HEK293 (cell line): ENCODE measurements around the gene OBSCN.
"Not testable (repeated sequence)": the region's sequence is repeated elsewhere in the genome, so short reads cannot be mapped to it uniquely, and the experiment has no call there.

Experiments used
- CTCF ChIA-PET: fragments of 350-600 bp; formaldehyde crosslinking; extraction: SDS; loops from one replicate; lab custom pipeline; 2021; ENCODE audit warnings: antibody characterized with exemption; lab: Yijun Ruan, JAX
- POLR2A ChIA-PET: fragments of 300-600 bp; formaldehyde crosslinking; extraction: SDS; loops from one replicate; lab custom pipeline; 2020; ENCODE audit warnings: antibody characterized with exemption, inconsistent platforms; lab: Yijun Ruan, JAX
- H3K27ac ChIP-seq: fragments of 200-500 bp; sonication (Bioruptor generic); 2 replicates; pipeline ENCODE4 v1.5.1; 2014; ENCODE audit warnings: low read depth, low read length, control low read depth, inconsistent platforms; ENCODE audit errors: extremely low read depth
- H3K36me3 ChIP-seq, 2 experiments: fragments of 200-500 bp in 1 of 2; sonication (Bioruptor generic) in 1 of 2; 1 replicate in 1 of 2; 2 replicates in 1 of 2; pipeline ENCODE4 v1.5.1; 2014 to 2017; ENCODE audit warnings: inconsistent platforms in 2 of 2, low read length in 2 of 2; ENCODE audit not compliant: control insufficient read depth in 2 of 2, insufficient read depth in 1 of 2
- H3K4me1 ChIP-seq: fragments of 200-500 bp; sonication (Bioruptor generic); 2 replicates; pipeline ENCODE4 v1.5.1; 2014; ENCODE audit warnings: mild to moderate bottlenecking, low read length, inconsistent platforms; ENCODE audit not compliant: control insufficient read depth, insufficient read depth
- H3K4me3 ChIP-seq: 2 replicates; pipeline ENCODE4 v1.5.1; 2011; ENCODE audit warnings: low read depth, mild to moderate bottlenecking, control low read depth, low read length, moderate library complexity
- H3K9me3 ChIP-seq: fragments of 200-500 bp; sonication (Bioruptor generic); 2 replicates; pipeline ENCODE4 v1.5.1; 2014; ENCODE audit warnings: low read depth, low read length, inconsistent platforms; ENCODE audit not compliant: control insufficient read depth, insufficient read depth
- EGR2 ChIP-seq: fragments of 450-650 bp; formaldehyde crosslinking; IDR thresholded peaks from 2 replicates; pipeline ENCODE4 v1.5.1; 2016; ENCODE audit warnings: low read depth, missing biosample characterization, missing genetic modification characterization
- HOXA7 ChIP-seq: sonication (generic); formaldehyde crosslinking; IDR thresholded peaks from 2 replicates; pipeline ENCODE4 v1.8.1; 2022; ENCODE audit warnings: missing genetic modification reagents, borderline replicate concordance
- KLF1 ChIP-seq: fragments of 450-650 bp; formaldehyde crosslinking; IDR thresholded peaks from 2 replicates; pipeline ENCODE4 v1.5.1; 2016; ENCODE audit warnings: missing biosample characterization, missing genetic modification characterization
- PATZ1 ChIP-seq: fragments of 450-650 bp; formaldehyde crosslinking; IDR thresholded peaks from 2 replicates; pipeline ENCODE4 v1.5.1; 2016; ENCODE audit warnings: missing biosample characterization, missing genetic modification characterization
- PRDM2 ChIP-seq: fragments of 450-650 bp; formaldehyde crosslinking; IDR thresholded peaks from 2 replicates; pipeline ENCODE4 v1.5.1; 2016; ENCODE audit warnings: missing biosample characterization, missing genetic modification characterization, borderline replicate concordance
- ZBTB1 ChIP-seq: fragments of 450-650 bp; formaldehyde crosslinking; IDR thresholded peaks from 2 replicates; pipeline ENCODE4 v1.5.1; 2016; ENCODE audit warnings: missing biosample characterization, missing genetic modification characterization
- ZBTB17 ChIP-seq: fragments of 450-650 bp; formaldehyde crosslinking; IDR thresholded peaks from 2 replicates; pipeline ENCODE4 v1.5.1; 2016; ENCODE audit warnings: missing biosample characterization, missing genetic modification characterization
- ZBTB48 ChIP-seq: fragments of 450-650 bp; formaldehyde crosslinking; IDR thresholded peaks from 2 replicates; pipeline ENCODE4 v1.5.1; 2016; ENCODE audit warnings: missing biosample characterization, missing genetic modification characterization
- ZFP3 ChIP-seq: fragments of 450-650 bp; formaldehyde crosslinking; IDR thresholded peaks from 2 replicates; pipeline ENCODE4 v1.5.1; 2016; ENCODE audit warnings: low read depth, missing biosample characterization, missing genetic modification characterization
- ZFP69B ChIP-seq: fragments of 450-650 bp; formaldehyde crosslinking; IDR thresholded peaks from 2 replicates; pipeline ENCODE4 v1.5.1; 2016; ENCODE audit warnings: missing biosample characterization, missing genetic modification characterization
- ZNF221 ChIP-seq: fragments of 450-650 bp; formaldehyde crosslinking; IDR thresholded peaks from 2 replicates; pipeline ENCODE4 v1.5.1; 2017; ENCODE audit warnings: missing biosample characterization, missing genetic modification characterization, borderline replicate concordance
- ZNF341 ChIP-seq: fragments of 450-650 bp; formaldehyde crosslinking; IDR thresholded peaks from 2 replicates; pipeline ENCODE4; 2016; ENCODE audit warnings: low read depth, missing biosample characterization, missing genetic modification characterization
- ZNF404 ChIP-seq: fragments of 450-650 bp; formaldehyde crosslinking; IDR thresholded peaks from 2 replicates; pipeline ENCODE4 v1.5.1; 2017; ENCODE audit warnings: missing biosample characterization, missing genetic modification characterization
- ZNF530 ChIP-seq: fragments of 450-650 bp; formaldehyde crosslinking; IDR thresholded peaks from 2 replicates; pipeline ENCODE4 v1.5.1; 2016; ENCODE audit warnings: low read depth, missing biosample characterization, missing genetic modification characterization
- ZNF560 ChIP-seq: fragments of 450-650 bp; formaldehyde crosslinking; IDR thresholded peaks from 2 replicates; pipeline ENCODE4 v1.5.1; 2017; ENCODE audit warnings: missing biosample characterization, missing genetic modification characterization, borderline replicate concordance
- ZNF596 ChIP-seq: fragments of 450-650 bp; IDR thresholded peaks from 2 replicates; pipeline ENCODE4 v1.5.0; 2018; ENCODE audit warnings: missing biosample characterization, mild to moderate bottlenecking, missing genetic modification characterization, moderate library complexity
- ZNF600 ChIP-seq: fragments of 450-650 bp; formaldehyde crosslinking; IDR thresholded peaks from 2 replicates; pipeline ENCODE4 v1.5.1; 2016; ENCODE audit warnings: missing biosample characterization, missing genetic modification characterization
- ZNF610 ChIP-seq: fragments of 450-650 bp; formaldehyde crosslinking; IDR thresholded peaks from 2 replicates; pipeline ENCODE4 v1.5.1; 2016; ENCODE audit warnings: missing biosample characterization, missing genetic modification characterization, borderline replicate concordance
- ZNF621 ChIP-seq: fragments of 450-650 bp; formaldehyde crosslinking; IDR thresholded peaks from 2 replicates; pipeline ENCODE4 v1.5.1; 2017; ENCODE audit warnings: missing biosample characterization, missing genetic modification characterization
- ZNF701 ChIP-seq: fragments of 450-650 bp; formaldehyde crosslinking; IDR thresholded peaks from 2 replicates; pipeline ENCODE4 v1.5.1; 2016; ENCODE audit warnings: missing biosample characterization, missing genetic modification characterization
- ZSCAN30 ChIP-seq: fragments of 450-650 bp; IDR thresholded peaks from 2 replicates; pipeline ENCODE4 v1.5.1; 2018; ENCODE audit warnings: missing biosample characterization, mild to moderate bottlenecking, missing genetic modification characterization, moderate library complexity
- ZXDB ChIP-seq: fragments of 450-650 bp; formaldehyde crosslinking; IDR thresholded peaks from 2 replicates; pipeline ENCODE4 v1.5.1; 2016; ENCODE audit warnings: missing biosample characterization, missing genetic modification characterization

The OBSCN gene

GRCh38 chr1:228249513-228250305 lies 41.9 kb downstream of the OBSCN start (continued):
- TF ChIP-seq ZNF560 (tag by site-specific recombination) (no peak), ZNF701 (no peak)

GRCh38 chr1:228252476-228252875 lies 44.6 kb downstream of the OBSCN start:
- H3K4me3 ChIP-seq, H3K27ac ChIP-seq, H3K4me1 ChIP-seq, POLR2A ChIA-PET, H3K9me3 ChIP-seq: not testable (repeated sequence)
- H3K36me3 ChIP-seq = peaks cover 5 to 14% of the 10 kb centered on the region in 2 experiments
- CTCF ChIA-PET = interaction anchor here (1.4 kb wide), 1 partner anchor 16 kb away, joined by 3 read pairs; no protein-coding TSS in a partner anchor

- Histone ChIP-seq H3K9me3 (no peaks in the 10 kb centered on the region), H3K27ac (no peak overlapping the region), H3K36me3 (peaks cover 0 to 5% of the 10 kb centered on the region in 2 experiments; a peak in 2 of 3 replicates), H3K4me1 (no peaks in the 10 kb centered on the region), H3K4me3 (no peak overlapping the region)
- TF ChIP-seq ZBTB17 (tag by site-specific recombination) = no peak
- no peak for TF ChIP-seq ZSCAN30 (tag by site-specific recombination)
- TF ChIP-seq ZNF221 (tag by site-specific recombination) = no peak
- no peak for TF ChIP-seq ZNF530 (tag by site-specific recombination)
- TF ChIP-seq HOXA7 = no peak
- TF ChIP-seq ZBTB1 (tag by site-specific recombination) = no peak
- TF ChIP-seq ZFP3 (tag by site-specific recombination) = no peak
- TF ChIP-seq ZNF600 (tag by site-specific recombination) = no peak
- no peak for TF ChIP-seq KLF1 (tag by site-specific recombination)
- TF ChIP-seq EGR2 (tag by site-specific recombination) = no peak
- TF ChIP-seq ZFP69B (tag by site-specific recombination) = no peak
- CTCF ChIA-PET = interaction anchor here (1.3 kb wide), 1 partner anchor 257 kb away, joined by 5 read pairs; no protein-coding TSS in a partner anchor
- POLR2A ChIA-PET = no interaction called here
Observed at GRCh38 chr1:228256626-228257375, 49.0 kb downstream of the OBSCN start.

GRCh38 chr1:228258486-228258885 lies 50.6 kb downstream of the OBSCN start:
- no peak overlapping the region for H3K27ac ChIP-seq
- ChIA-PET CTCF (no interaction called here), POLR2A (interaction anchor here (0.6 kb wide), 1 partner anchor 31 kb away, joined by 3 read pairs; no protein-coding TSS in a partner anchor)
- no peaks in the 10 kb centered on the region for H3K4me1 ChIP-seq
- H3K36me3 ChIP-seq = peaks cover 0 to 5% of the 10 kb centered on the region in 2 experiments; a peak in 2 of 3 replicates
- H3K9me3 ChIP-seq = no peaks in the 10 kb centered on the region
- H3K4me3 ChIP-seq = no peak overlapping the region
- TF ChIP-seq ZBTB48 (tag by site-specific recombination) = no peak
- TF ChIP-seq ZNF596 (tag by site-specific recombination) = no peak
- TF ChIP-seq PATZ1 (tag by site-specific recombination) = no peak
- TF ChIP-seq PRDM2 = no peak
- TF ChIP-seq ZNF610 (tag by site-specific recombination) = no peak
- TF ChIP-seq ZNF404 (tag by site-specific recombination) = no peak
- no peak for TF ChIP-seq ZNF341 (tag by site-specific recombination)
- no peak for TF ChIP-seq ZXDB (tag by site-specific recombination)
- no peak for TF ChIP-seq ZNF621
